Measurements from ENCODE around the gene RDM1. TPM values are rescaled to one million over a fixed set of nuclear protein-coding genes. Genes with fewer than 3 reads are reported as not detected.

The RDM1 gene
- total RNA-seq: not detected

DNA sequence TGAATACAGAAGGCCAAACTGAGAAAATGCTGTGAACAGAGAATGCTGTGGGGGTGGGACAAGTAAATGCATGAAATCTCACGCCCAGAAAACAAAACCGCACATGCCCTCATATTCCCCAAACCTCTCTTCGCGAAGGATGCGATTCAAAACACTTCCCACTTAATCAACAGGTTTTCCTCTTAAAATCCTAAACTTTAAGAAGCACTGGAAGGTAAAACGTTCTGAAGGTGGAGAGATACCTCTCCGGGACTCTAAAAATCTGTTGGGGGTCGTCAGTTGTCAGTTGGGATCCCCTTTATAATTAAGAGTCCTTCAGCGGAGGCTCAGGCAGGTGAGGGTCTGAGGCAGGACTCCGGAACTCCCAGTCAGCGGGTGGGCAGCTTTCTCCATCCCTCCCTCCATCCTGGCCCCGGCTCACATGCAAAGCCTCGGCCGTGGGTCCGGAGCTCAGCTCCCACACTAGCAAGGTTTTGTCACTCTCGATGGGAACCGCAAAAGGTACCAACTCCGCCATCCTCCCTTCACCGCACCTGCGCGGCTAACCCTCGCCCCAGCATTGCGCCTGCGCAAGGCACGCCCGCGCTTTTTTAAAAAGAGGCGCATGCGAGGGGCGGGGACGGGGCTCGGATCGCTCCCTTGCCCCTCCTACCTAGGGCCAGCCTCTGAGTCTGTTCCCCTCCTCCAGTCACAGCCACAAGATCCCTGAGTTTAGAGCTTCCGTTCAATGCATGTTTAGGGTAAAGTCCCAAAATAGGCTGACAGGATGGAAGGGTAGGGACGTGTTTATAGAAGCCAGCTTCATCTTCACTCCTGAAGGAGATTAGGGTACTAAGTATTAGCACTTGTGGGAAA lies at the start of gene RDM1:
Gene RDM1 (minus strand): TSS at position 563 of the 855 bp plus-strand sequence. CDS start 46 bp downstream, at position 517.
- DNase-seq (ENCODE audit: extremely low spot score): no peak
- intact Hi-C loops (cut with DNase I): no loop called here

DNA sequence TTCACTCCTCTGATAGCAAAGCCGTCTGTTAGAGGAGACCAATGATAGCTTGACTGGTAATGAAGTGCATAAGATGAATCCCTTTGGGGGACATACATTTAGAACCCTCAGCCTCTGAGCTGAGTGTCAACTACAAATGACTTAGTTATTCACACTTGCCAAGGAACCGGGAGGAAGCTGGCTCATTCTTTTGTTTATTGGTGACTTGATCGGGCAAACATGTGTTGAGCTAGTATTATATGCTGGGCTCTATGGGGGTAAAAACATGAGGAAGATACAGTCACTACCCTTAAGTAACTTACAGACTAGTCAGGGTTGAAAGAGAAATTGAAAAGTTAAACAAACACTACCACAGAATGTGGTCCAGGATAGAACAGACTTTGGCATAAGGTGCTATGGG lies 47.8 kb upstream of the RDM1 start:
- Histone ChIP-seq H3K27ac (replicated peaks in 1 of 4) (no peak overlapping the region), H3K4me1 (peaks cover 4 to 7% (median 6%) of the 10 kb centered on the region in 4 donors), H3K36me3 (no peaks in the 10 kb centered on the region), H3K27me3 (peaks cover 0 to 9% (median 0%) of the 10 kb centered on the region in 4 donors), H3K9me3 (no peaks in the 10 kb centered on the region), H3K4me3 (no peak overlapping the region)
- no peak for DNase-seq (ENCODE audit: extremely low spot score)
- whole genome bisulfite sequencing: 65% methylated on average over 3 of the region's 3 CpGs
- intact Hi-C loops (cut with DNase I): loop anchor here (10.0 kb wide), 1 partner anchor 96 kb away; no protein-coding TSS in a partner anchor
- TF ChIP-seq POLR2A (IDR thresholded peaks at IDR 0.05; ENCODE audit: low read depth) (no peak), EP300 (IDR thresholded peaks at IDR 0.05) (no peak), POLR2AphosphoS5 (IDR thresholded peaks at IDR 0.05) (no peak), CTCF (IDR thresholded peaks at IDR 0.05) (no peak)

More for the DNA sequence above, at the start of gene RDM1:
- Histone ChIP-seq H3K9me3 (no peaks in the 10 kb centered on the region), H3K4me3 (peak within 1 kb of the TSS; percentile 37 to 55 (median 42)), H3K27ac (replicated peaks in 1 of 4) (no peak within 1 kb of the TSS), H3K4me1 (peaks cover 13 to 22% (median 18%) of the 10 kb centered on the region in 4 donors), H3K36me3 (no peaks in the 10 kb centered on the region), H3K27me3 (peaks cover 0 to 14% (median 6%) of the 10 kb centered on the region in 4 donors)
- no peak for TF ChIP-seq POLR2A (IDR thresholded peaks at IDR 0.05; ENCODE audit: low read depth)
- TF ChIP-seq CTCF (IDR thresholded peaks at IDR 0.05): no peak
- peak in 1 of 2 donors; percentile 28 for TF ChIP-seq POLR2AphosphoS5 (IDR thresholded peaks at IDR 0.05)
- TF ChIP-seq EP300 (IDR thresholded peaks at IDR 0.05): no peak
- 2% methylated on average over 32 of the region's 35 CpGs for WGBS

DNA sequence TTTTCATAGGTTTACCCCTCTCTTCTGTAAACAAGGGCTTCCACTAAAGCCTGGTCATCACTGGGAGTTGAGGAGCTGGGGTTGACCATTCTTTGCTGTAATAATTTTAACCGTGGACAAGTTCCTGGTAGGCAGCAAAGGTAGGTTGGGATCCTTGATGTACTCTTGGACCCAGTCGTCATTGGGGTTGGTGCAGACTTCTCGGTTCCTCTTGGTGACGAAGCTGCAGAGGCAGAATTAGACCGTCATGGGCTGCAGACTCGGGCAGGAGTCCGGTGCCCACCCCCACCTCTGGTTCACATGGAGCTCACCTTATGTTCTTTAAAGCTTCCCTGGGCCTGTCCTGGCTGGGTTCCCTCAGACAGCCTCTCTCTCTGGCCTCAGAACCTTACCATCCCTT lies 46.9 kb upstream of the RDM1 start:
- intact Hi-C loops (cut with DNase I): loop anchor here (10.0 kb wide), 1 partner anchor 97 kb away; no protein-coding TSS in a partner anchor
- peak; percentile 42 for DNase-seq (ENCODE audit: extremely low spot score)
- Histone ChIP-seq H3K9me3 (no peaks in the 10 kb centered on the region), H3K36me3 (no peaks in the 10 kb centered on the region), H3K27ac (replicated peaks in 1 of 4) (no peak overlapping the region), H3K4me3 (no peak overlapping the region), H3K27me3 (peaks cover 0 to 9% (median 0%) of the 10 kb centered on the region in 4 donors), H3K4me1 (peaks cover 6 to 15% (median 10%) of the 10 kb centered on the region in 4 donors)
- 87% methylated on average over 7 of the region's 7 CpGs for WGBS
- TF ChIP-seq POLR2AphosphoS5 (IDR thresholded peaks at IDR 0.05) (no peak), CTCF (IDR thresholded peaks at IDR 0.05) (no peak), POLR2A (IDR thresholded peaks at IDR 0.05; ENCODE audit: low read depth) (no peak), EP300 (IDR thresholded peaks at IDR 0.05) (no peak)

DNA sequence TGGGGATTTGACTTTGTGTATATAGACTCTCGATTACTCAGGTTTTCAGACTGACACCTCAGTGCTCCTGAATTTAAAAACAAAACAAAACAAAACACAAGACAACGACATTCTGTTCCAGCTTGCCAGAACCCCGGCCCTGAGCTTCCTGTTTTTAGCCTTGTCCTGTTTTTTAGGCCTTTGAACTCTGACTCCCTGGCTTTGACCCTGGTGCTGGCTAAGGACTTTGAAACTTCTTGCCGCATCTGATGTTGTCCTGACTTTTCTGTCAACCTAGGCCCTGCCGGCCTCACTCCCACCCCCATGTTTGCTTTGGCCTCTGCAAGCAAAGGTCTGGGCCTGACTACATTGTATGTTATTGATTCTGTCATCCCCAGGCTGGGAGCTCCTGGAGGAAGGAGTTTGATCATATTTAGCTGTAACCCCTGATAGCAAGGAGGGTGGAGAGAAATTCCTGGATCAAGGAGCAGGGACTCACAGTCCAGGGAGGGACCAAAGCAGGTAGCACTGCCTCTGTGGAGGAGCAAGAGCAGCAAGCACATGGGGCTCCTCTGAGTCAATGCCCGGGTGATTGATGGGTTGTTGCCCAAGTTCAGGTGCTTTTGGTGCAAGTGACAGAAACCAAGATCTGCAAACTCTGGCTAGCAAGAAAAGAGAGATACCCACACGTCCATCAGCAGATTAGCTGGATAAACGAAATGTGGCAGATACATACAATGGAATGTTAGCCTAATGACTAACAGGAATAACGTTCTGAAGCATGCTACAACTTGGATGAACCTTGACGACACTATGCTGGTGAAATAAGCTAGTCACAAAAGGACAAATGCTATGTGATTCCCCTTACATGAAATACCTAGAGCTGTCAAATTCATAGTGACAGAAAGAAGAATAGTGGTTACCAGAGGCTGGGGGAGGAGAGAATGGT lies 43.0 kb upstream of the RDM1 start:
- Histone ChIP-seq H3K27ac (replicated peaks in 1 of 4) (no peak overlapping the region), H3K4me3 (no peak overlapping the region), H3K9me3 (no peaks in the 10 kb centered on the region), H3K36me3 (no peaks in the 10 kb centered on the region), H3K27me3 (peaks cover 0 to 9% (median 0%) of the 10 kb centered on the region in 4 donors), H3K4me1 (peaks cover 6 to 24% (median 16%) of the 10 kb centered on the region in 4 donors)
- intact Hi-C loops (cut with DNase I): loop anchor here (10.0 kb wide), 1 partner anchor 101 kb away; no protein-coding TSS in a partner anchor
- DNase-seq (ENCODE audit: extremely low spot score): peak; percentile 89
- WGBS: 54% methylated on average over 10 of the region's 10 CpGs
- no peak for TF ChIP-seq CTCF (IDR thresholded peaks at IDR 0.05)
